PC-3 (cell line): Measurements from ENCODE around the gene INVS. TPM values are rescaled to one million over a fixed set of nuclear protein-coding genes. Genes with fewer than 3 reads are reported as not detected.

Experiments
- ATAC-seq: fragments of 200-7000 bp; cut with Tn5 transposase; 2 replicates; pipeline ENCODE4 v1.9.1; 2020; ENCODE audit warnings: mild to moderate bottlenecking, moderate library complexity
- BruUV-seq: library from RNA; stranded (reverse); fragments of 400-500 nt; replicated peaks from 2 replicates; lab custom pipeline; 2021; lab: Mats Ljungman, UMichigan
- CTCF ChIA-PET: fragments of 300-600 bp; sonication (Branson Sonifier 250); formaldehyde crosslinking; loops from one replicate; lab custom pipeline; 2022; ENCODE audit warnings: antibody characterized with exemption; lab: Charles Lee
- POLR2A ChIA-PET: fragments of 300-600 bp; sonication (Branson Sonifier 250); formaldehyde crosslinking; loops from one replicate; lab custom pipeline; 2022; ENCODE audit warnings: antibody characterized with exemption; ENCODE audit not compliant: unreplicated experiment; lab: Charles Lee
- DNase-seq: peaks from one replicate; pipeline ENCODE4 v3.0.0-alpha.2; 2015
- H2AFZ ChIP-seq: fragments of 300-600 bp; sonication (generic); 2 replicates; pipeline ENCODE4 v1.6.0; 2016; ENCODE audit warnings: antibody characterized with exemption, low read length
- H3F3A ChIP-seq: fragments of 300-600 bp; sonication (generic); one replicate; pipeline ENCODE4 v1.6.0; 2017; ENCODE audit warnings: antibody characterized with exemption, low read length, control low read depth, mild to moderate bottlenecking; ENCODE audit not compliant: unreplicated experiment
- H3K27ac ChIP-seq: fragments of 300-600 bp; sonication (generic); 2 replicates; pipeline ENCODE4 v1.5.1; 2016; ENCODE audit warnings: mild to moderate bottlenecking, low read length
- H3K27me3 ChIP-seq: fragments of 300-600 bp; sonication (generic); 2 replicates; pipeline ENCODE4 v1.6.1; 2016; ENCODE audit warnings: low read length, mixed read lengths
- H3K36me3 ChIP-seq: fragments of 300-600 bp; sonication (generic); 2 replicates; pipeline ENCODE4 v1.6.1; 2016; ENCODE audit warnings: low read depth, mixed run types, low read length, mixed read lengths
- H3K4me1 ChIP-seq: fragments of 300-600 bp; sonication (generic); 2 replicates; pipeline ENCODE4 v1.5.1; 2016; ENCODE audit warnings: low read length; ENCODE audit not compliant: insufficient read depth
- H3K4me2 ChIP-seq: fragments of 300-600 bp; sonication (generic); 2 replicates; pipeline ENCODE4 v1.6.0; 2016; ENCODE audit warnings: low read length
- H3K4me3 ChIP-seq: fragments of 300-600 bp; sonication (generic); 2 replicates; pipeline ENCODE4 v1.5.1; 2016; ENCODE audit warnings: mild to moderate bottlenecking, low read length, mixed read lengths
- H3K79me2 ChIP-seq: fragments of 300-600 bp; sonication (generic); 2 replicates; pipeline ENCODE4 v1.6.1; 2017; ENCODE audit warnings: low read length, mixed read lengths
- H3K9ac ChIP-seq: fragments of 300-600 bp; sonication (generic); 2 replicates; pipeline ENCODE4 v1.6.0; 2016; ENCODE audit warnings: mild to moderate bottlenecking, low read length
- H3K9me2 ChIP-seq: fragments of 300-600 bp; sonication (generic); replicated peaks from 2 replicates; pipeline ENCODE4 v1.6.1; 2016; ENCODE audit warnings: mixed run types, low read length, mixed read lengths
- H3K9me3 ChIP-seq: fragments of 300-600 bp; sonication (generic); 2 replicates; pipeline ENCODE4 v1.6.1; 2016; ENCODE audit warnings: low read length, mixed read lengths
- H4K20me1 ChIP-seq: fragments of 300-600 bp; sonication (generic); 2 replicates; pipeline ENCODE4 v1.6.1; 2016; ENCODE audit warnings: low read length, mixed read lengths
- EZH2 ChIP-seq: fragments of 300-600 bp; sonication (generic); IDR thresholded peaks from one replicate; pipeline ENCODE4 v1.6.1; 2017; ENCODE audit warnings: antibody characterized with exemption, mild to moderate bottlenecking, low read length; ENCODE audit not compliant: unreplicated experiment
- EZH2phosphoT487 ChIP-seq: fragments of 300-600 bp; sonication (generic); IDR thresholded peaks from 2 replicates; pipeline ENCODE4 v1.6.1; 2018; ENCODE audit warnings: mild to moderate bottlenecking, antibody characterized with exemption, low read length, borderline replicate concordance
- intact Hi-C: fragments of 100-400 bp; cut with micrococcal nuclease; formaldehyde crosslinking; loops from 2 replicates; pipeline ENCODE4 v1.9.0; 2023
- total RNA-seq: library from RNA; depleted of rRNA; stranded (reverse); fragments of >200 nt; gene quantifications from 2 replicates; pipeline ENCODE4 v1.2.3, GENCODE V29; 2014
- TF ChIP-seq, protein P1 (sequence below): fragments of 300-600 bp; sonication (generic); conservative IDR thresholded peaks from 2 replicates; pipeline ENCODE4 v1.5.1; 2017; ENCODE audit warnings: antibody characterized with exemption, low read depth, mild to moderate bottlenecking, low read length

The INVS gene
- total RNA-seq, 1 experiment from 2014 or later, result 8.9 TPM

DNA sequence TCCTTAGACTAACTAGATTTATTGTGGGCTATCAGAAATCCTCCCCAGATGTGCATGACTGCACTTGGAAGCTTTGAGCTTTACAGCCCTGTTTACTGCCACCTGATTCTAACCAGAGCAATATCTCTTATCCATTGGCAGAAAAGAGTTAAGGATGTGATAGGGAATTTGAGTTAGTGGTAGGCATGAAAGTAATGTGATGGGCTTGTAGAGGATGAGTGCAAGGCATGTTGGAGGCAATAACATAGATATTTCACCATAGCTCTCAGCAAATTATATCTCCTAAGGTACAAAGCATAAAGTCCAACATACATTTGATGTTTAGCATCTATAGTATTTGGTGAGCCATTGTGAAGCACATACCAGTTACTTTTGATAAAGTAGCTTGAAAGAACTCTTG, 103.8 kb downstream of the INVS start:
- Histone ChIP-seq H3K79me2 (no peaks in the 10 kb centered on the region), H3F3A (no peaks in the 10 kb centered on the region), H3K4me1 (no peaks in the 10 kb centered on the region), H3K9me2 (no peaks in the 10 kb centered on the region), H3K36me3 (no peaks in the 10 kb centered on the region), H3K4me3 (no peak overlapping the region), H3K9ac (no peak overlapping the region), H3K9me3 (no peaks in the 10 kb centered on the region), H3K27ac (no peak overlapping the region), H2AFZ (no peak overlapping the region), H3K27me3 (no peaks in the 10 kb centered on the region), H4K20me1 (no peaks in the 10 kb centered on the region), H3K4me2 (no peak overlapping the region)
- POLR2A ChIA-PET, result no interaction called here
- no TSS peak for BruUV-seq
- CTCF ChIA-PET, result no interaction called here
- no peak for DNase-seq
- TF ChIP-seq EZH2 (no peak), EZH2phosphoT487 (no peak)
- TF ChIP-seq, protein P1, sequence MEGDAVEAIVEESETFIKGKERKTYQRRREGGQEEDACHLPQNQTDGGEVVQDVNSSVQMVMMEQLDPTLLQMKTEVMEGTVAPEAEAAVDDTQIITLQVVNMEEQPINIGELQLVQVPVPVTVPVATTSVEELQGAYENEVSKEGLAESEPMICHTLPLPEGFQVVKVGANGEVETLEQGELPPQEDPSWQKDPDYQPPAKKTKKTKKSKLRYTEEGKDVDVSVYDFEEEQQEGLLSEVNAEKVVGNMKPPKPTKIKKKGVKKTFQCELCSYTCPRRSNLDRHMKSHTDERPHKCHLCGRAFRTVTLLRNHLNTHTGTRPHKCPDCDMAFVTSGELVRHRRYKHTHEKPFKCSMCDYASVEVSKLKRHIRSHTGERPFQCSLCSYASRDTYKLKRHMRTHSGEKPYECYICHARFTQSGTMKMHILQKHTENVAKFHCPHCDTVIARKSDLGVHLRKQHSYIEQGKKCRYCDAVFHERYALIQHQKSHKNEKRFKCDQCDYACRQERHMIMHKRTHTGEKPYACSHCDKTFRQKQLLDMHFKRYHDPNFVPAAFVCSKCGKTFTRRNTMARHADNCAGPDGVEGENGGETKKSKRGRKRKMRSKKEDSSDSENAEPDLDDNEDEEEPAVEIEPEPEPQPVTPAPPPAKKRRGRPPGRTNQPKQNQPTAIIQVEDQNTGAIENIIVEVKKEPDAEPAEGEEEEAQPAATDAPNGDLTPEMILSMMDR, result no peak
- no peak for ATAC-seq
- intact Hi-C loops, result no loop called here

DNA sequence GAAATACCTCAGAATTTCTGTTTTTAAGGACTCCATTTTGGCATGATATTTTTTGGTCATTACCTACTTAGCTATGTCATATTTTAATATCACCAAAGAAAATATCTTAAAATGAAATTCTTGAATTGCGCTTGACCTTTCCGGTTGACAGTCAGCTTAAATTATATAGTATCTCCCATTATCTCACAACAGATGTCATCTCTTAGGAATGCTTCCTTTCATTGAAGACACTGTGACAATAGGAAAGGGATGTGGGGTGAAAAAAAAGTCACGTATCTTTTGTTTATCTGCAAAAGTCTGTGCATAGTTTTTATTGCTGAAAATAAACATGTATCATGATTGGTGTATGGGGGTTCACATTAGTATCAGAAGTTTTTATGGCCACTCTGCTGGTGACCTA, 105.8 kb downstream of the INVS start:
- H3K9me3 ChIP-seq, result no peaks in the 10 kb centered on the region
- H3K27me3 ChIP-seq, result no peaks in the 10 kb centered on the region
- DNase-seq, result no peak
- H3K79me2 ChIP-seq, result no peaks in the 10 kb centered on the region
- TF ChIP-seq EZH2phosphoT487, result no peak
- TF ChIP-seq, protein P1, result no peak
- no peak for TF ChIP-seq EZH2
- H3K9me2 ChIP-seq, result no peaks in the 10 kb centered on the region
- no peak overlapping the region for H3K27ac ChIP-seq
- ChIA-PET CTCF (no interaction called here), POLR2A (no interaction called here)
- H3K36me3 ChIP-seq, result no peaks in the 10 kb centered on the region
- H3K4me1 ChIP-seq, result no peaks in the 10 kb centered on the region
- H3F3A ChIP-seq, result no peaks in the 10 kb centered on the region
- intact Hi-C loops, result no loop called here
- H3K4me2 ChIP-seq, result no peak overlapping the region
- BruUV-seq, result no TSS peak
- no peak for ATAC-seq
- H4K20me1 ChIP-seq, result no peaks in the 10 kb centered on the region
- no peak overlapping the region for H3K4me3 ChIP-seq
- H3K9ac ChIP-seq, result no peak overlapping the region
- no peak overlapping the region for H2AFZ ChIP-seq

DNA sequence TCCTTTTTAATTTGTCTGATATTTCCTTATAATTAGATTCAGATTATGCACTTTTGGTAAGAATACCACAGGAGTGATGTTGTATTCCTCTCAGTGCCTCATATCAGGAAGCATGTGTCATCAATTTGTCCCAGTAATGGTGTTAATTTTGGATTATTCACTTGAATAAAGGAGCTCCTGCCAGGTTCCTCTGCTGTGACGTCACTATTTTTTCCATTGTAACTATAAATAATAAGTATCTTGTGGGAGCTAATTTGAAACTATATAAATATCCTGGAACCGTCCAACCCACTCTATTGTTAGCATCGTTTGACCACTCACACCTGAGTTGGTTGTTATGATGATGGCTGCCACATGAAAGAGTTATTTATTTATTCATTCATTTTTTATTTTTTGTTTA, 107.9 kb downstream of the INVS start:
- no peak for ATAC-seq
- Histone ChIP-seq H3K27me3 (no peaks in the 10 kb centered on the region), H3K79me2 (no peaks in the 10 kb centered on the region), H3K9me3 (no peaks in the 10 kb centered on the region), H4K20me1 (no peaks in the 10 kb centered on the region), H3K4me2 (no peak overlapping the region), H3K27ac (no peak overlapping the region), H3K36me3 (no peaks in the 10 kb centered on the region), H2AFZ (no peak overlapping the region), H3K9me2 (no peaks in the 10 kb centered on the region), H3K4me3 (no peak overlapping the region), H3K4me1 (no peaks in the 10 kb centered on the region), H3K9ac (no peak overlapping the region), H3F3A (no peaks in the 10 kb centered on the region)
- TF ChIP-seq, protein P1, result no peak
- no peak for TF ChIP-seq EZH2phosphoT487
- TF ChIP-seq EZH2, result no peak
- ChIA-PET POLR2A (no interaction called here), CTCF (no interaction called here)
- no TSS peak for BruUV-seq
- no peak for DNase-seq
- intact Hi-C loops, result no loop called here
